Ovary (tissue), 9 donors: ENCODE data around the gene NRXN3. TPM values are rescaled to one million over a fixed set of nuclear protein-coding genes. Genes with fewer than 3 reads are reported as not detected.

Experiments
- DNase-seq, 5 donors: peaks; one replicate each; pipeline ENCODE4 v3.0.0-alpha.2; 2019 to 2020
- H3K27ac ChIP-seq, 2 donors: fragments of 200-600 bp; one replicate each; pipeline versions ENCODE4 v1.5.1 to v1.8.0; 2019 to 2022
- H3K27me3 ChIP-seq: fragments of 200-600 bp; one replicate; pipeline ENCODE4 v1.8.0; 2022
- H3K36me3 ChIP-seq: fragments of 200-600 bp; sonication (generic); one replicate; pipeline ENCODE4 v1.5.1; 2019
- H3K4me1 ChIP-seq: one replicate; pipeline ENCODE4 v1.8.1; 2013; ENCODE audit warnings: mild to moderate bottlenecking, moderate library complexity; ENCODE audit not compliant: insufficient read depth
- H3K4me3 ChIP-seq: fragments of 200-600 bp; sonication (generic); one replicate; pipeline ENCODE4 v1.5.1; 2017
- H3K9me3 ChIP-seq, 2 donors: fragments of 200-600 bp in 1 of 2; sonication (generic) in 1 of 2; one replicate each; pipeline versions ENCODE4 v1.5.1 to v1.8.1; 2013 to 2019; ENCODE audit warnings: mild to moderate bottlenecking in 1 of 2, moderate library complexity in 1 of 2
- CTCF ChIP-seq, 3 donors: fragments of 450-650 bp in 2 of 3; fragments of 200-600 bp in 1 of 3; IDR thresholded peaks; one replicate each; pipeline versions ENCODE4 v1.5.1 to v1.8.0; 2016 to 2022; ENCODE audit warnings: antibody characterized with exemption in 3 of 3, mild to moderate bottlenecking in 1 of 3
- EP300 ChIP-seq: sonication (generic); formaldehyde crosslinking; IDR thresholded peaks from one replicate; pipeline ENCODE4 v1.6.1; 2017; ENCODE audit warnings: antibody characterized with exemption
- POLR2A ChIP-seq: fragments of 450-650 bp; IDR thresholded peaks from one replicate; pipeline ENCODE4 v1.6.1; 2017; ENCODE audit warnings: antibody characterized with exemption, mild to moderate bottlenecking, moderate library complexity
- WGBS, 3 donors: extraction: QIAGEN DNeasy Blood & Tissue Kit in 1 of 3; methylation state at CpG; one replicate each; pipeline versions ENCODE4 v1.1.5 to v1.1.7; 2013 to 2017; 5-methylcytosine and 5-hydroxymethylcytosine counted together
- intact Hi-C, 4 donors: fragments of 100-400 bp; cut with DNase I; formaldehyde crosslinking; loops; one replicate each; pipeline versions ENCODE4 v1.11.0 to v1.15.1; 2022 to 2023
- polyA plus RNA-seq, 2 donors: library from polyadenylated mRNA; stranded (reverse); fragments of 200-250 nt in 1 of 2; fragments of 350-450 nt in 1 of 2; fragmentation: Illumina TruSeq in 1 of 2; extraction: RNeasy Lipid Tissue Mini Kit (QIAGEN cat#74804) in 1 of 2; gene quantifications; one replicate each; pipeline ENCODE4 v1.2.3, GENCODE V29; 2013 to 2014
- total RNA-seq, 7 donors: library from RNA; depleted of rRNA in 2 of 7; stranded (reverse); fragments of >200 nt in 2 of 7; fragmentation: NEBNext Ultra II Directional in 3 of 7; extraction: Animal tissue kit (Norgen Biotek cat#: 25700) in 3 of 7; gene quantifications; one replicate each; pipeline versions ENCODE4 v1.1.0 to v1.2.4, GENCODE V29; 2016 to 2023
- donor health status: DM: no; HTN: no; CAD: no; lungs with moderate emphysema.
- donor health status: DM: no; HTN: no; CAD: no.
- donor health status: Bipolar disorder and iron deficiency.
- donor health status: DM: yes; HTN: yes; CAD: no.
- donor health status: DM: no; HTN: no; CAD: no.
- donor health status: DM: yes; HTN: yes; CAD: no.

NRXN3 gene
- total and polyA plus RNA-seq, 9 donors: 0.28 to 6.2 (median 0.82) TPM

GRCh38 chr14:78904094-78904493 is 733.9 kb downstream of the NRXN3 start:
- Histone ChIP-seq H3K36me3 (no peaks in the 10 kb centered on the region), H3K4me1 (no peaks in the 10 kb centered on the region), H3K9me3 (no peaks in the 10 kb centered on the region), H3K27ac (no peak overlapping the region), H3K27me3 (no peaks in the 10 kb centered on the region), H3K4me3 (no peak overlapping the region)
- no peak for DNase-seq
- 79 to 89% (median 81%) methylated on average over 3 of the region's 3 CpGs for WGBS, 3 donors
- TF ChIP-seq POLR2A (no peak), CTCF (IDR thresholded peaks at IDR 0.05) (no peak), EP300 (no peak)
- intact Hi-C loops: no loop called here

- DNase-seq: no peak
- Histone ChIP-seq H3K36me3 (no peaks in the 10 kb centered on the region), H3K4me3 (no peak overlapping the region), H3K9me3 (no peaks in the 10 kb centered on the region), H3K27me3 (no peaks in the 10 kb centered on the region), H3K27ac (no peak overlapping the region), H3K4me1 (no peaks in the 10 kb centered on the region)
- intact Hi-C loops: no loop called here
- 48 to 98% (median 94%) methylated on average over 1 of the region's 1 CpG for WGBS, 3 donors
- no peak for TF ChIP-seq POLR2A
- no peak for TF ChIP-seq CTCF (IDR thresholded peaks at IDR 0.05)
- TF ChIP-seq EP300: no peak
Observed at GRCh38 chr14:78917462-78917861, 747.3 kb downstream of the NRXN3 start.

- no peak for DNase-seq
- 14 to 20% (median 17%) methylated on average over 2 of the region's 2 CpGs for WGBS, 3 donors
- intact Hi-C loops: no loop called here
- Histone ChIP-seq H3K4me1 (no peaks in the 10 kb centered on the region), H3K9me3 (no peaks in the 10 kb centered on the region), H3K4me3 (no peak overlapping the region), H3K27ac (no peak overlapping the region), H3K27me3 (no peaks in the 10 kb centered on the region), H3K36me3 (no peaks in the 10 kb centered on the region)
- TF ChIP-seq EP300 (no peak), CTCF (IDR thresholded peaks at IDR 0.05) (no peak), POLR2A (no peak)
Observed at GRCh38 chr14:78921856-78922255, 751.7 kb downstream of the NRXN3 start.

- DNase-seq: no peak
- Histone ChIP-seq H3K9me3 (no peaks in the 10 kb centered on the region), H3K4me1 (no peaks in the 10 kb centered on the region), H3K36me3 (no peaks in the 10 kb centered on the region), H3K27ac (no peak overlapping the region), H3K27me3 (no peaks in the 10 kb centered on the region), H3K4me3 (no peak overlapping the region)
- no peak for TF ChIP-seq POLR2A
- TF ChIP-seq EP300: no peak
- no peak for TF ChIP-seq CTCF (IDR thresholded peaks at IDR 0.05)
- intact Hi-C loops: no loop called here
- WGBS, 3 donors: 72 to 78% (median 77%) methylated on average over 3 of the region's 3 CpGs
Observed at GRCh38 chr14:78927261-78927660, 757.1 kb downstream of the NRXN3 start.

GRCh38 chr14:78933166-78933565 is 763.0 kb downstream of the NRXN3 start:
- 20 to 23% (median 21%) methylated on average over 2 of the region's 2 CpGs for WGBS, 3 donors
- H3K27me3 ChIP-seq: no peaks in the 10 kb centered on the region
- no peak overlapping the region for H3K27ac ChIP-seq
- H3K4me1 ChIP-seq: no peaks in the 10 kb centered on the region
- intact Hi-C loops: no loop called here
- H3K4me3 ChIP-seq: no peak overlapping the region
- no peaks in the 10 kb centered on the region for H3K36me3 ChIP-seq
- no peak for DNase-seq
- H3K9me3 ChIP-seq: no peaks in the 10 kb centered on the region
- TF ChIP-seq EP300: no peak
- no peak for TF ChIP-seq CTCF (IDR thresholded peaks at IDR 0.05)
- no peak for TF ChIP-seq POLR2A
